Measurements from ENCODE around the gene SLC24A4.

- TF ChIP-seq POLR2A (IDR thresholded peaks at IDR 0.05; ENCODE audit: low read depth, low read length) = no peak
- TF ChIP-seq POLR2AphosphoS5 (IDR thresholded peaks at IDR 0.05; ENCODE audit: low read depth, low read length) = no peak
- TF ChIP-seq SPI1 (IDR thresholded peaks at IDR 0.05; ENCODE audit: low read depth, low read length) = no peak
- TF ChIP-seq TAF1 (IDR thresholded peaks at IDR 0.05; ENCODE audit: low read depth, low read length) = no peak
These were observed 37.8 kb downstream of the SLC24A4 start for GRCh38 chr14:92360651-92361370.
